22Rv1 (cell line): Measurements from ENCODE around the gene KIF26A.

Experiments used
- H3K27ac ChIP-seq: fragments of 450-650 bp; 2 replicates; pipeline ENCODE4 v1.5.1; 2017
- ZFX ChIP-seq: fragments of 450-650 bp; IDR thresholded peaks from 2 replicates; pipeline ENCODE4 v1.6.1; 2017; ENCODE audit warnings: antibody characterized with exemption, borderline replicate concordance
- TF ChIP-seq, protein P1 (sequence below): fragments of 450-650 bp; IDR thresholded peaks from 2 replicates; pipeline ENCODE4 v1.5.1; 2017; ENCODE audit warnings: mild to moderate bottlenecking

KIF26A gene

DNA sequence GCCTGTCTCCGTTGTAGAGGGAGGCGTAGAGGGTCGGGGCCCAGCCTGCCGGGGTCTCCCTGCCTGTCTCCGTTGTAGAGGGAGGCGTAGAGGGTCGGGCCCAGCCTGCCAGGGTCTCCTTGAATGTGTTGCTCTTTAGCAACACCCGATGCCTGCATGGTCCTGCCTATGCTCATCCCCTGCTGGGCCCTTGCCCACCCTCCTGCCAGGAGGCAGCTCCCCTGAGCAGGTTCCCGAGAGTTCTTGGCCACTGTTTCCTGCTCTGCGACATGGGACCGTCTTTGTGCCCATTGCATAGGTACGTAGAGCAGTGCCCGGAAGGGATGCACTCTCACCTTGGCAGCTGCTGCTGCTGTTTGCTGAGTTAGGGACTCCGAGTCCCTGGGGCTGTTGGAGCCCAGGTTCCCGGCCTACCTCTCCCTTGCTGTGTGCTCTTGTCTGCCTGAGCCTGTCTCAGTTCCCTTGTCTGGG lies 3.3 kb downstream of the KIF26A start:
- H3K27ac ChIP-seq, result no peak overlapping the region

DNA sequence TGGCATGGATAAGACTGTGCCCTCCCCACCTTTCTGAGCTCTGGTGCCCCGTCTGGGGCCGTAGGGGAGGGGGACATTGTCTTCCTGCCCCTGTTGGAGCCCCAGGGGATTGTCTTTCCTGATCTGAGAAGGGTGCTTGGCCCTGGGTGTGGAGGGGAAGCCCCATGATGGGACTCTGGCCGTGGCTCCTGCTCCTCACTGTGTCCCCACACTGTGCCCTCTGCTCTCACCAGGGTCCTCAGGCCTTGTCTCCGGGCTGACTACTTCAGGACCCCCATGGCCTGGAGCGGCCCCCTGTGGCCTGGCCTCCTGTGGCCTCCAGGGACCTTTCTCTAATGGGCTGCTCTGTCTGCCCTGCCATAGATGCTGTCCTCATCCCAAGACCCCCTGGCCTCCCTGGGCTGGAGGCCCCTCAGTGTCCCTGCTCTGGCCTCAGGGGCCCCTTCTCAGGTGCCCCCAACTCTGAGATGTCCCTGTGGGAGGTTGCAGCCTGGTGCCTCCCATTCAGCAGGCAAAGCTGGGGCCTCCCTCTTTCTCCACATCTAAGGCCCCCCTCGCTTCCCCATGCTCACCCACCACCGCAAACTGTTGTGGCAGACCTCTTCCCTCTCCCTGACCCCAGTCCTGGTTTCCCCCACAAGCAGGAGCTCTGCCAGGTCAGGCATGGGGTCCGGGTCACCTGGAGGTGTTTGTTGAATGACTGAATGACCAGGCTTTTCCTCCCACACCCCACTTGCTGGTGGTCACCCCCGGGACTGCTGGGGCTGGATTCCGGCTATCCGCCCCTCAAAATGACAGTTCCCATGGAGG lies 4.0 kb downstream of the KIF26A start:
- TF ChIP-seq, protein P1, sequence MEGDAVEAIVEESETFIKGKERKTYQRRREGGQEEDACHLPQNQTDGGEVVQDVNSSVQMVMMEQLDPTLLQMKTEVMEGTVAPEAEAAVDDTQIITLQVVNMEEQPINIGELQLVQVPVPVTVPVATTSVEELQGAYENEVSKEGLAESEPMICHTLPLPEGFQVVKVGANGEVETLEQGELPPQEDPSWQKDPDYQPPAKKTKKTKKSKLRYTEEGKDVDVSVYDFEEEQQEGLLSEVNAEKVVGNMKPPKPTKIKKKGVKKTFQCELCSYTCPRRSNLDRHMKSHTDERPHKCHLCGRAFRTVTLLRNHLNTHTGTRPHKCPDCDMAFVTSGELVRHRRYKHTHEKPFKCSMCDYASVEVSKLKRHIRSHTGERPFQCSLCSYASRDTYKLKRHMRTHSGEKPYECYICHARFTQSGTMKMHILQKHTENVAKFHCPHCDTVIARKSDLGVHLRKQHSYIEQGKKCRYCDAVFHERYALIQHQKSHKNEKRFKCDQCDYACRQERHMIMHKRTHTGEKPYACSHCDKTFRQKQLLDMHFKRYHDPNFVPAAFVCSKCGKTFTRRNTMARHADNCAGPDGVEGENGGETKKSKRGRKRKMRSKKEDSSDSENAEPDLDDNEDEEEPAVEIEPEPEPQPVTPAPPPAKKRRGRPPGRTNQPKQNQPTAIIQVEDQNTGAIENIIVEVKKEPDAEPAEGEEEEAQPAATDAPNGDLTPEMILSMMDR, result no peak
- no peak for TF ChIP-seq ZFX
- no peak overlapping the region for H3K27ac ChIP-seq

More for the DNA sequence above, 3.3 kb downstream of the KIF26A start:
- TF ChIP-seq, protein P1, result no peak
- no peak for TF ChIP-seq ZFX

DNA sequence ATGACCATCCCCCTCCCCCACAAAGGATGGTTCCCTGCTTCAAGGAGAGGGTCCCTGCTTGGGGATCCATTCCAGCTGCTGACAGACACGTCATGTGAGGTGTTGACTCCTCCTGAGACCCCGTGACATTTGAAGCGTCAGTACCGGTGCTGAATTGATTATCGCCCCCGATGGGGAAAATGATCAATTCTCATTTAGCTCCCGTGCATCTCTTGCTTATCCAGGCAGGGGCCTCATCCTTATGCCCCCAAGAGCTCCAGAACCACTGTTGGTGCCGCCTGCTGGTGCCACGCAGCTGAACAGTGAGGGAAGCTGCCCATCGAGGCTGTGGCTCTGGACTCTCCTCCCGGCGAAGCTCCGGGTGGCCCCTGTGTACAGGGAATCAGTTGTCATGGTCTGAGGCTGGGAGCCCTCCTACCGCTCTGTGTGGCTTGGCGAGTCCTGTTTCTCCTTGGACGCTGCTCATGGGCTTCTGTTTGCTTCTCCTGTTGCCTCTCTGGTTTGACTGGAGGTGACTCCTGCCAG lies 4.6 kb downstream of the KIF26A start:
- H3K27ac ChIP-seq, result no peak overlapping the region
- TF ChIP-seq, protein P1, result no peak; the same call in 1 of the 2 replicates
- no peak for TF ChIP-seq ZFX

DNA sequence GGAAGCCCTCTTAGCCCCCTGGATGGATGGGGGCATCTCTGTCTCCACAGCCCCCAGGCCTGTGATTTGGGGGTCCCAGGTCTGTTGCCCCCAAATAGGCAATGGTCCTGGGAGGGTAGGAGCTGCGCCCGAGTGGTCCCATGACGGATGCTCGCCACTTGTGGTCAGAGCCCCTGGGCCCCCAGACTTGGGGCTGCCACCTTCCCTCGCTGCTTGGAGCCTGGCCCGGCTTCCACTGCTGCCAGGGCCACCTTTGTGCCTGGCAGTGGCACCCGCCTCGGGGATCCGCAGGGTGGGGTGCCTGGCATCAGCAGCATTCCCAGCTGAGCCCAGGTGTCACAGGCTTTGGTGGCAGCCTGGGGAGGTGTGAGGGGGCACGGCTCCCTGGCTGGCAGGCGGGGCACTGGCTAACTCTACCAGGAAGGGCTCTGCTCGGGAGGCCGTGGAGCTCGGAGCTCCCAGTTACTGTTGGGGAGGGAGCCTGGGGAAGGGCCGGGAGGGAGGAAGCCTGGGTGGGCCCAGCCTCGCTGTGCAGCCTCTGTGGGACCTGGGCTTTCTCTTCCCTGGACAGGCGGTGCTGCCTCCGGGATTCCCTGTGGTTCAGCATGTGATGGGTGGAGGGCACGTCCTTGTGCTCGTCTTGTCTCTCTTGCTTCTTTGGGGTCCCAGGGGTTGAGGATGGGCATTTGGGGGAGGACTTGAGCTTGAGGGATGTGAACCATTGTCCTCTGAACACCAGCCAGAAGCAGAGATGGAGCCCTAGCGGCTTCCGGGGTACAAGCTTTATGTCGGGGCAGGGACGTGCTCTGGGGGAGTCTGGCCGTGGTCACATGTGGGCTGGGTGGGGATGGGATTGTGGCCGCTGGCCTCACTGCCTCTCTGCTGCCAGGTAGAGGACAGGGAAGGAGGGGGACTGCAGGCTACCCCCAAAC lies 5.4 kb downstream of the KIF26A start:
- H3K27ac ChIP-seq, result no peak overlapping the region
- TF ChIP-seq ZFX, result no peak
- TF ChIP-seq, protein P1, result no peak

DNA sequence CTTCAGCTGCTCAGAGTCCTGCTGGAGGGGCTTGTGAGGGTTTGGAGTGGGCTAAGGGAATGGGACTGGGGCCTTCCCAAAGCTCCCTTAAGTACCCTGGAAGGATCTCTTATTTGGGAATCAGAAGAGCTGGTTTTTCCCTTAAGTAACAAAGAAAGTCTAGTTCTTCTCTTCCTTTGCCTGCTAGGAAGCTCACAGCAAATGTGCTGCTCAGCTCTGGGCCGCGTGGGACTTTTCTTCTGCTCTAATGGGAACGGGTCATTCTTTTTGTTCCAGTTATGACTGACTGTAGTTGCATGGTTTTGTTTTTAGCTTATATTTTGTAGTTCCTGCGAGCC lies 6.0 kb downstream of the KIF26A start:
- no peak for TF ChIP-seq ZFX
- TF ChIP-seq, protein P1, result no peak
- no peak overlapping the region for H3K27ac ChIP-seq

DNA sequence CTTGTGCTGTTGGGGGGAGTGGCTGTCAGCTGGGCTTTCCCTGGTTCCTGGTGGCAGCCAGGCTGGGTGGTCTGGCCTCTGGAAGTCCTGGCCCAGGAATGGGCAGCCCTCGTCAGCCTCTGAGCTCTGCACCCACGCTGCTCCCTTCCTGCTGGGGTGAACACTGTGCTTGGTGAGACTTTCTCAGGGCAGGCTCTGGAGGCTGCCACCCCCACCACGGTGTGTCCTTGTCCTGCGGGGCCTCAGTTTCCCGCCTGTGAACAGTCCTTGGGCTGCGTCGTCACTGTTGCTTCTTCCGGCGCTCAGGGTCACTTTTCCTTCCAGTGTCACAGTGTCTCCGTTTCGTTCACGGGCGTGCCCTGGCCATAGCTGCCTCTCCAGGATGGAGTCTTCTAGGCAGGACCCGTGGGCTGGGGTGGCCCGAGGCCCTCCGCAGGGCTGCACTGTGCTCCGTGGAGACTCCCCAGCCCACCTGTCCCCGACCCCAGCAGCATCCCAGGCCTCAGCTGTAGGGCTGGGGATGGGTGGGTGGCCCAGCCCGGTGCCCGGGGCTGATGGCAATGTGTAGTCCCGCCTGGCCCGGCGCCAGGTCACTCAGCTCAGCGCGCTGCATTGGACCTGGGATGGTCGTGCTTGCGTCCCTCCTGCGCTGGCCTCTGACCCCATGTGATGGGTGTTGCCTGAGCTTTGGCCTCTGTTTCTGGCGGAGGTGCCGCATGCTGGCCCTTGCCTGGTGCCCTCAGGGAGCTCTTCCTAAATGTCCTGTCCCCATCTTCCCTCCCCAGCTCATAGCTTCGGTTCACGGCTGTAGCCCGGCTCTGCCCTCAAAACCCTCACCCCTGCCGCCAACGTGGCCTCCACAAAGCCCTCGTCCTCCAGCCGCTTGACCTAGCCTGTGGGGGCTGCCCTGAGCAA lies 6.8 kb downstream of the KIF26A start:
- no peak for TF ChIP-seq ZFX
- TF ChIP-seq, protein P1, result no peak
- no peak overlapping the region for H3K27ac ChIP-seq
